Liver (tissue), 9 donors: Measurements from ENCODE around the gene ARL13B. TPM values are rescaled to one million over a fixed set of nuclear protein-coding genes. Genes with fewer than 3 reads are reported as not detected.

ENCODE experiments used
- DNase-seq: peaks from one replicate; pipeline ENCODE4 v3.0.0-alpha.2; 2017; ENCODE audit warnings: low spot score
- H3K27ac ChIP-seq, 2 donors: one replicate each; pipeline ENCODE4 v1.7.0; 2013; ENCODE audit warnings: inconsistent platforms in 2 of 2, low read length in 2 of 2, control low read depth in 1 of 2, low read depth in 1 of 2, mild to moderate bottlenecking in 1 of 2
- H3K27me3 ChIP-seq, 4 donors: one replicate each; pipeline versions ENCODE4 v1.6.1 to v1.7.0; 2013; ENCODE audit warnings: low read length in 3 of 4, inconsistent platforms in 1 of 4, mild to moderate bottlenecking in 1 of 4, moderate library complexity in 1 of 4; ENCODE audit not compliant: control insufficient read depth in 4 of 4, insufficient read depth in 4 of 4
- H3K36me3 ChIP-seq, 4 donors: one replicate each; pipeline versions ENCODE4 v1.6.1 to v1.7.0; 2013; ENCODE audit warnings: low read length in 3 of 4, mild to moderate bottlenecking in 3 of 4, low read depth in 1 of 4, moderate library complexity in 1 of 4; ENCODE audit not compliant: control insufficient read depth in 4 of 4, insufficient read depth in 3 of 4
- H3K4me1 ChIP-seq, 4 donors: one replicate each; pipeline versions ENCODE4 v1.6.1 to v1.7.0; 2013; ENCODE audit warnings: low read length in 3 of 4, mild to moderate bottlenecking in 3 of 4, moderate library complexity in 1 of 4; ENCODE audit not compliant: control insufficient read depth in 4 of 4, insufficient read depth in 4 of 4
- H3K4me3 ChIP-seq, 3 donors: one replicate each; pipeline versions ENCODE4 v1.6.1 to v1.7.0; 2013; ENCODE audit warnings: low read length in 3 of 3, control low read depth in 1 of 3, low read depth in 1 of 3, mild to moderate bottlenecking in 1 of 3
- H3K9ac ChIP-seq, 2 donors: one replicate each; pipeline ENCODE4 v1.7.0; 2013; ENCODE audit warnings: low read length in 2 of 2, mild to moderate bottlenecking in 2 of 2, moderate library complexity in 2 of 2, control low read depth in 1 of 2, low read depth in 1 of 2
- H3K9me3 ChIP-seq, 4 donors: one replicate each; pipeline versions ENCODE4 v1.6.1 to v1.7.0; 2013; ENCODE audit warnings: low read length in 3 of 4; ENCODE audit not compliant: control insufficient read depth in 4 of 4
- FOXA1 ChIP-seq: IDR thresholded peaks from 2 replicates; pipeline ENCODE4 v1.6.1; 2016; ENCODE audit warnings: antibody characterized with exemption
- FOXA2 ChIP-seq: IDR thresholded peaks from 2 replicates; pipeline ENCODE4 v1.6.1; 2016; ENCODE audit warnings: antibody characterized with exemption
- GABPA ChIP-seq, 2 donors: IDR thresholded peaks in 1 of 2; conservative IDR thresholded peaks in 1 of 2; 2 replicates each; pipeline ENCODE4 v1.6.1; 2016; ENCODE audit warnings: antibody characterized with exemption in 2 of 2, mild to moderate bottlenecking in 1 of 2, moderate library complexity in 1 of 2
- HNF4A ChIP-seq, 2 donors: conservative IDR thresholded peaks; 2 replicates each; pipeline ENCODE4 v1.6.1; 2016; ENCODE audit warnings: antibody characterized with exemption in 2 of 2, mild to moderate bottlenecking in 2 of 2
- HNF4G ChIP-seq: IDR thresholded peaks from 2 replicates; pipeline ENCODE4 v1.6.1; 2016; ENCODE audit warnings: antibody characterized with exemption
- JUND ChIP-seq, 2 donors: IDR thresholded peaks; 2 replicates each; pipeline ENCODE4 v1.6.1; 2016; ENCODE audit warnings: antibody characterized with exemption in 2 of 2
- NR2F2 ChIP-seq: IDR thresholded peaks from 2 replicates; pipeline ENCODE4 v1.6.1; 2016; ENCODE audit warnings: antibody characterized with exemption
- RXRA ChIP-seq, 2 donors: IDR thresholded peaks; 2 replicates each; pipeline ENCODE4 v1.6.1; 2017 to 2018; ENCODE audit warnings: antibody characterized with exemption in 2 of 2, mild to moderate bottlenecking in 1 of 2
- SP1 ChIP-seq: IDR thresholded peaks from 2 replicates; pipeline ENCODE4 v1.6.1; 2018; ENCODE audit warnings: antibody characterized with exemption, mild to moderate bottlenecking
- TAF1 ChIP-seq: conservative IDR thresholded peaks from 2 replicates; pipeline ENCODE4 v1.6.1; 2016; ENCODE audit warnings: antibody characterized with exemption, mild to moderate bottlenecking
- YY1 ChIP-seq: IDR thresholded peaks from 2 replicates; pipeline ENCODE4 v1.6.1; 2016; ENCODE audit warnings: antibody characterized with exemption, mild to moderate bottlenecking
- WGBS: extraction: QIAGEN DNeasy Blood & Tissue Kit; methylation state at CpG from one replicate; pipeline ENCODE4 v1.1.7; 2013; 5-methylcytosine and 5-hydroxymethylcytosine counted together
- polyA plus RNA-seq, 2 donors: library from polyadenylated mRNA; stranded (reverse) in 1 of 2; unstranded in 1 of 2; fragments of 200-250 nt in 1 of 2; fragments of >200 nt in 1 of 2; fragmentation: Nextera tagmentation in 1 of 2; extraction: Ambion mirVana in 1 of 2; gene quantifications; one replicate each; pipeline versions ENCODE4 v1.2.1 to v1.2.3, GENCODE V29; 2013 to 2015
- total RNA-seq, 2 donors: library from RNA; depleted of rRNA; stranded (reverse); fragments of >200 nt; gene quantifications; one replicate each; pipeline ENCODE4 v1.2.3, GENCODE V29; 2014
- TF ChIP-seq, protein P1 (sequence below): fragments of 150-350 bp; IDR thresholded peaks from 2 replicates; pipeline ENCODE4 v1.5.1; 2017; ENCODE audit warnings: improper control_type of control experiment, low read depth, low read length; ENCODE audit not compliant: missing input control
- TF ChIP-seq, protein P2 (sequence below): IDR thresholded peaks from 2 replicates; pipeline ENCODE4 v1.6.1; 2016; ENCODE audit warnings: antibody characterized with exemption
- TF ChIP-seq, protein P3 (sequence below): IDR thresholded peaks from 2 replicates; pipeline ENCODE4 v1.6.1; 2016; ENCODE audit warnings: antibody characterized with exemption
- TF ChIP-seq, protein P4 (sequence below): IDR thresholded peaks from 2 replicates; pipeline ENCODE4 v1.6.1; 2016; ENCODE audit warnings: antibody characterized with exemption, mild to moderate bottlenecking
- donor health status: healthy.
- donor health status: healthy.
- donor health status: healthy.
- donor health status: healthy.
- donor health status: healthy.

ARL13B gene
- total and polyA plus RNA-seq, 4 donors = 3.0 to 5.8 (median 3.5) TPM

DNA sequence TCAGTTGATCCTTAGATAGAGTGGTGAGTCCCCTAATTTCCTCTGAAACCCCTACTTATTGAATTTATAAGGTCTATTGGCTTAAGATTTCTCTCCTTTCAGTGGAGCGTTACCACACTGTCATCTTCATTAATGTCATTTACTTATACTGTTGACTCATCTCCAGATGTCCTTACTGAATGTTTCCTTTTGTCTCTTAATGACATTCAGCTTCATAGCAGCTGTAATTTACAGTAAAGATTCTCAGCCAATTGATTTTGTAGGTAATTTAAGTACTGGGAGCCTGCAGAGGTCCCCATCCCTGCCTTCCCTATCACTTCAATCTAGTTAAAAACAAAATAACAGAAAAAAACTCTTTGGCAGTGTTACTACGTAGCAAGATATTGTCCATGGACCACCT, 29.7 kb downstream of the ARL13B start:
- no peak overlapping the region for H3K9ac ChIP-seq
- no peak overlapping the region for H3K4me3 ChIP-seq
- 97% methylated on average over 2 of the region's 2 CpGs for WGBS
- H3K27ac ChIP-seq = no peak overlapping the region
- no peaks in the 10 kb centered on the region for H3K9me3 ChIP-seq
- peaks cover 0 to 11% (median 5%) of the 10 kb centered on the region in 4 donors for H3K4me1 ChIP-seq
- H3K36me3 ChIP-seq = no peaks in the 10 kb centered on the region
- H3K27me3 ChIP-seq = no peaks in the 10 kb centered on the region
- no peak for TF ChIP-seq FOXA1
- no peak for DNase-seq

DNA sequence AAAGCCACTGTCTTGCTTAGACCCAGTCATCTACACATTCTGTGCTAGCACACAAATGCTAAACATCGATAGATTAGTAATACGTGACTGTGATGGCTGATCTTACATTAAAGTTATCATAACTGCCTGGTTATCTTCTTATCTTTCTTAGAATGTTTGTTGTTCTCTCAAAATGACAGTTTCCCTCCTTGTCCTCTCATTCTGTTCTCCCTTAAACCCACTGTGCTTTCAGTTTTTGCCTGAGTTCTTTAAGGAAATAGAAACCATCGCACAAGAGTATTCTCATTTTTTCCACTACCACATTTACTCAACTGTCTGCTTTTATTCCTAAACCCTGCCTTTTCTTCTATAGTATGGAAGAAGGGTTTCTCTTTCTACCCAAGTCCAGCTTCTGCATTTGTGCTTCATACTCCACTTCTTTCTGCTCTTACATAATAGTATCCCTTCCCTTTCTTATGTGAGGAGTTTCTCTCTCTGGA, 31.3 kb downstream of the ARL13B start:
- H3K27me3 ChIP-seq = no peaks in the 10 kb centered on the region
- TF ChIP-seq, protein P1, sequence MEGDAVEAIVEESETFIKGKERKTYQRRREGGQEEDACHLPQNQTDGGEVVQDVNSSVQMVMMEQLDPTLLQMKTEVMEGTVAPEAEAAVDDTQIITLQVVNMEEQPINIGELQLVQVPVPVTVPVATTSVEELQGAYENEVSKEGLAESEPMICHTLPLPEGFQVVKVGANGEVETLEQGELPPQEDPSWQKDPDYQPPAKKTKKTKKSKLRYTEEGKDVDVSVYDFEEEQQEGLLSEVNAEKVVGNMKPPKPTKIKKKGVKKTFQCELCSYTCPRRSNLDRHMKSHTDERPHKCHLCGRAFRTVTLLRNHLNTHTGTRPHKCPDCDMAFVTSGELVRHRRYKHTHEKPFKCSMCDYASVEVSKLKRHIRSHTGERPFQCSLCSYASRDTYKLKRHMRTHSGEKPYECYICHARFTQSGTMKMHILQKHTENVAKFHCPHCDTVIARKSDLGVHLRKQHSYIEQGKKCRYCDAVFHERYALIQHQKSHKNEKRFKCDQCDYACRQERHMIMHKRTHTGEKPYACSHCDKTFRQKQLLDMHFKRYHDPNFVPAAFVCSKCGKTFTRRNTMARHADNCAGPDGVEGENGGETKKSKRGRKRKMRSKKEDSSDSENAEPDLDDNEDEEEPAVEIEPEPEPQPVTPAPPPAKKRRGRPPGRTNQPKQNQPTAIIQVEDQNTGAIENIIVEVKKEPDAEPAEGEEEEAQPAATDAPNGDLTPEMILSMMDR = no peak
- TF ChIP-seq HNF4A (conservative IDR thresholded peaks at IDR 0.05) (no peak), JUND (IDR thresholded peaks at IDR 0.05) (no peak), FOXA2 (no peak), TAF1 (no peak), GABPA (IDR thresholded peaks at IDR 0.05 in 1 of 2, conservative IDR thresholded peaks at IDR 0.05 in 1 of 2) (no peak), SP1 (no peak), YY1 (no peak), HNF4G (no peak), RXRA (IDR thresholded peaks at IDR 0.05) (no peak), NR2F2 (no peak)
- TF ChIP-seq, protein P2, sequence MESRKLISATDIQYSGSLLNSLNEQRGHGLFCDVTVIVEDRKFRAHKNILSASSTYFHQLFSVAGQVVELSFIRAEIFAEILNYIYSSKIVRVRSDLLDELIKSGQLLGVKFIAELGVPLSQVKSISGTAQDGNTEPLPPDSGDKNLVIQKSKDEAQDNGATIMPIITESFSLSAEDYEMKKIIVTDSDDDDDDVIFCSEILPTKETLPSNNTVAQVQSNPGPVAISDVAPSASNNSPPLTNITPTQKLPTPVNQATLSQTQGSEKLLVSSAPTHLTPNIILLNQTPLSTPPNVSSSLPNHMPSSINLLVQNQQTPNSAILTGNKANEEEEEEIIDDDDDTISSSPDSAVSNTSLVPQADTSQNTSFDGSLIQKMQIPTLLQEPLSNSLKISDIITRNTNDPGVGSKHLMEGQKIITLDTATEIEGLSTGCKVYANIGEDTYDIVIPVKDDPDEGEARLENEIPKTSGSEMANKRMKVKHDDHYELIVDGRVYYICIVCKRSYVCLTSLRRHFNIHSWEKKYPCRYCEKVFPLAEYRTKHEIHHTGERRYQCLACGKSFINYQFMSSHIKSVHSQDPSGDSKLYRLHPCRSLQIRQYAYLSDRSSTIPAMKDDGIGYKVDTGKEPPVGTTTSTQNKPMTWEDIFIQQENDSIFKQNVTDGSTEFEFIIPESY = no peak
- TF ChIP-seq, protein P3, sequence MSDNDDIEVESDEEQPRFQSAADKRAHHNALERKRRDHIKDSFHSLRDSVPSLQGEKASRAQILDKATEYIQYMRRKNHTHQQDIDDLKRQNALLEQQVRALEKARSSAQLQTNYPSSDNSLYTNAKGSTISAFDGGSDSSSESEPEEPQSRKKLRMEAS = no peak
- TF ChIP-seq, protein P4, sequence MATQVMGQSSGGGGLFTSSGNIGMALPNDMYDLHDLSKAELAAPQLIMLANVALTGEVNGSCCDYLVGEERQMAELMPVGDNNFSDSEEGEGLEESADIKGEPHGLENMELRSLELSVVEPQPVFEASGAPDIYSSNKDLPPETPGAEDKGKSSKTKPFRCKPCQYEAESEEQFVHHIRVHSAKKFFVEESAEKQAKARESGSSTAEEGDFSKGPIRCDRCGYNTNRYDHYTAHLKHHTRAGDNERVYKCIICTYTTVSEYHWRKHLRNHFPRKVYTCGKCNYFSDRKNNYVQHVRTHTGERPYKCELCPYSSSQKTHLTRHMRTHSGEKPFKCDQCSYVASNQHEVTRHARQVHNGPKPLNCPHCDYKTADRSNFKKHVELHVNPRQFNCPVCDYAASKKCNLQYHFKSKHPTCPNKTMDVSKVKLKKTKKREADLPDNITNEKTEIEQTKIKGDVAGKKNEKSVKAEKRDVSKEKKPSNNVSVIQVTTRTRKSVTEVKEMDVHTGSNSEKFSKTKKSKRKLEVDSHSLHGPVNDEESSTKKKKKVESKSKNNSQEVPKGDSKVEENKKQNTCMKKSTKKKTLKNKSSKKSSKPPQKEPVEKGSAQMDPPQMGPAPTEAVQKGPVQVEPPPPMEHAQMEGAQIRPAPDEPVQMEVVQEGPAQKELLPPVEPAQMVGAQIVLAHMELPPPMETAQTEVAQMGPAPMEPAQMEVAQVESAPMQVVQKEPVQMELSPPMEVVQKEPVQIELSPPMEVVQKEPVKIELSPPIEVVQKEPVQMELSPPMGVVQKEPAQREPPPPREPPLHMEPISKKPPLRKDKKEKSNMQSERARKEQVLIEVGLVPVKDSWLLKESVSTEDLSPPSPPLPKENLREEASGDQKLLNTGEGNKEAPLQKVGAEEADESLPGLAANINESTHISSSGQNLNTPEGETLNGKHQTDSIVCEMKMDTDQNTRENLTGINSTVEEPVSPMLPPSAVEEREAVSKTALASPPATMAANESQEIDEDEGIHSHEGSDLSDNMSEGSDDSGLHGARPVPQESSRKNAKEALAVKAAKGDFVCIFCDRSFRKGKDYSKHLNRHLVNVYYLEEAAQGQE = no peak
- no peaks in the 10 kb centered on the region for H3K9me3 ChIP-seq
- H3K4me3 ChIP-seq = no peak overlapping the region
- DNase-seq = no peak
- no peaks in the 10 kb centered on the region for H3K36me3 ChIP-seq
- WGBS = 85% methylated on average over 3 of the region's 3 CpGs
- H3K27ac ChIP-seq = no peak overlapping the region
- H3K4me1 ChIP-seq = peaks cover 0 to 6% (median 4%) of the 10 kb centered on the region in 4 donors
- no peak overlapping the region for H3K9ac ChIP-seq
